H9 (cell line): ENCODE data around the gene PHF12. TPM values are rescaled to one million over a fixed set of nuclear protein-coding genes. Genes with fewer than 3 reads are reported as not detected.

Experiments used
- DNase-seq: peaks from one replicate; pipeline ENCODE4 v3.0.0-alpha.2; 2017
- H2AFZ ChIP-seq: one replicate; pipeline ENCODE4 v1.6.1; 2013; ENCODE audit warnings: mild to moderate bottlenecking, low read length, control low read depth, moderate library complexity
- H2AK5ac ChIP-seq: 2 replicates; pipeline ENCODE4 v1.6.1; 2013; ENCODE audit warnings: low read length, control low read depth, mixed read lengths; ENCODE audit not compliant: insufficient read length
- H2BK120ac ChIP-seq: one replicate; pipeline ENCODE4 v1.6.1; 2013; ENCODE audit warnings: low read depth, mild to moderate bottlenecking, low read length, control low read depth, inconsistent platforms; ENCODE audit not compliant: poor library complexity, severe bottlenecking
- H2BK12ac ChIP-seq: 2 replicates; pipeline ENCODE4 v1.6.1; 2013; ENCODE audit warnings: low read length, control low read depth, mixed read lengths, low read depth; ENCODE audit not compliant: insufficient read length
- H2BK15ac ChIP-seq: 2 replicates; pipeline ENCODE4 v1.6.1; 2013; ENCODE audit warnings: low read depth, low read length, control low read depth
- H2BK20ac ChIP-seq: one replicate; pipeline ENCODE4 v1.6.1; 2013; ENCODE audit warnings: low read depth, mild to moderate bottlenecking, low read length, control low read depth, inconsistent platforms; ENCODE audit not compliant: poor library complexity, severe bottlenecking
- H2BK5ac ChIP-seq: 2 replicates; pipeline ENCODE4 v1.6.1; 2013; ENCODE audit warnings: low read length, control low read depth, mixed read lengths; ENCODE audit not compliant: insufficient read length
- H3K14ac ChIP-seq: 2 replicates; pipeline ENCODE4 v1.6.1; 2013; ENCODE audit warnings: low read length, control low read depth; ENCODE audit not compliant: insufficient read depth
- H3K18ac ChIP-seq: 2 replicates; pipeline ENCODE4 v1.6.1; 2013; ENCODE audit warnings: low read depth, mild to moderate bottlenecking, mixed read lengths, low read length, control low read depth; ENCODE audit not compliant: insufficient read length
- H3K23ac ChIP-seq: 2 replicates; pipeline ENCODE4 v1.6.1; 2013; ENCODE audit warnings: low read length, control low read depth, mixed read lengths, low read depth; ENCODE audit not compliant: insufficient read length
- H3K23me2 ChIP-seq: 2 replicates; pipeline ENCODE4 v1.6.1; 2013; ENCODE audit warnings: low read depth, mild to moderate bottlenecking, mixed read lengths, low read length, control low read depth; ENCODE audit not compliant: insufficient read length, poor library complexity, severe bottlenecking
- H3K27ac ChIP-seq: 2 replicates; pipeline ENCODE4 v1.5.1; 2013; ENCODE audit warnings: low read length, control low read depth, mixed read lengths, low read depth; ENCODE audit not compliant: insufficient read length
- H3K27me3 ChIP-seq: 2 replicates; pipeline ENCODE4 v1.6.1; 2013; ENCODE audit warnings: low read length, control low read depth, inconsistent platforms; ENCODE audit not compliant: insufficient read depth
- H3K4ac ChIP-seq: 2 replicates; pipeline ENCODE4 v1.6.1; 2013; ENCODE audit warnings: low read depth, mild to moderate bottlenecking, control low read depth, inconsistent platforms, low read length, moderate library complexity
- H3K4me1 ChIP-seq: 2 replicates; pipeline ENCODE4 v1.6.1; 2013; ENCODE audit warnings: low read length, control low read depth, inconsistent platforms; ENCODE audit not compliant: insufficient read depth
- H3K4me2 ChIP-seq: 2 replicates; pipeline ENCODE4 v1.6.1; 2013; ENCODE audit warnings: low read length, control low read depth, mixed read lengths; ENCODE audit not compliant: insufficient read length, insufficient read depth
- H3K56ac ChIP-seq: 2 replicates; pipeline ENCODE4 v1.6.1; 2013; ENCODE audit warnings: low read depth, mild to moderate bottlenecking, mixed read lengths, low read length, control low read depth; ENCODE audit not compliant: insufficient read length
- H3K79me1 ChIP-seq: 2 replicates; pipeline ENCODE4 v1.6.1; 2013; ENCODE audit warnings: low read depth, mild to moderate bottlenecking, moderate library complexity, low read length, control low read depth, inconsistent platforms; ENCODE audit not compliant: insufficient read depth, poor library complexity, severe bottlenecking
- H3K79me2 ChIP-seq: 2 replicates; pipeline ENCODE4 v1.6.1; 2013; ENCODE audit warnings: low read length, control low read depth, inconsistent platforms; ENCODE audit not compliant: insufficient read depth
- H3K9ac ChIP-seq: 2 replicates; pipeline ENCODE4 v1.6.1; 2013; ENCODE audit warnings: low read length, control low read depth, mixed read lengths; ENCODE audit not compliant: insufficient read length; ENCODE audit errors: extremely low read depth
- H3K9me3 ChIP-seq: one replicate; pipeline ENCODE4 v1.6.1; 2013; ENCODE audit warnings: low read depth, low read length, inconsistent platforms; ENCODE audit not compliant: control insufficient read depth
- H3T11ph ChIP-seq: one replicate; pipeline ENCODE4 v1.6.1; 2013; ENCODE audit warnings: mild to moderate bottlenecking, low read length, control low read depth, inconsistent platforms
- H4K20me1 ChIP-seq: one replicate; pipeline ENCODE4 v1.6.1; 2013; ENCODE audit not compliant: control insufficient read depth, insufficient read length, insufficient read depth
- H4K5ac ChIP-seq: 2 replicates; pipeline ENCODE4 v1.6.1; 2013; ENCODE audit warnings: low read depth, mild to moderate bottlenecking, mixed read lengths, low read length, control low read depth; ENCODE audit not compliant: insufficient read length
- H4K8ac ChIP-seq: replicated peaks from 2 replicates; pipeline ENCODE4 v1.6.1; 2013; ENCODE audit warnings: low read length, control low read depth, mixed read lengths, low read depth; ENCODE audit not compliant: insufficient read length
- H4K91ac ChIP-seq: 2 replicates; pipeline ENCODE4 v1.6.1; 2013; ENCODE audit warnings: low read depth, mild to moderate bottlenecking, moderate library complexity, mixed read lengths, low read length, control low read depth; ENCODE audit not compliant: insufficient read length
- H3K27ac Mint-ChIP-seq, 3 experiments: 2 replicates in 2 of 3; 3 replicates in 1 of 3; pipeline ENCODE4 v1.8.0; 2020 to 2021; ENCODE audit warnings: mixed read lengths in 3 of 3, mild to moderate bottlenecking in 1 of 3, moderate library complexity in 1 of 3
- H3K27me3 Mint-ChIP-seq: 2 replicates; pipeline ENCODE4 v1.8.0; 2021; ENCODE audit warnings: low read depth, mild to moderate bottlenecking, moderate library complexity, mixed read lengths
- H3K36me3 Mint-ChIP-seq, 3 experiments: 2 replicates in 2 of 3; 3 replicates in 1 of 3; pipeline ENCODE4 v1.8.0; 2020 to 2021; ENCODE audit warnings: low read depth in 3 of 3, mixed read lengths in 3 of 3; ENCODE audit not compliant: insufficient read depth in 1 of 3
- H3K4me1 Mint-ChIP-seq, 2 experiments: 2 replicates each; pipeline ENCODE4 v1.8.0; 2020; ENCODE audit warnings: mixed read lengths in 2 of 2
- H3K4me3 Mint-ChIP-seq, 2 experiments: 2 replicates in 1 of 2; 3 replicates in 1 of 2; pipeline ENCODE4 v1.8.0; 2020 to 2021; ENCODE audit warnings: mild to moderate bottlenecking in 2 of 2, mixed read lengths in 2 of 2, moderate library complexity in 1 of 2
- H3K9me3 Mint-ChIP-seq, 2 experiments: 2 replicates in 1 of 2; 3 replicates in 1 of 2; pipeline ENCODE4 v1.8.0; 2020; ENCODE audit warnings: mild to moderate bottlenecking in 2 of 2, mixed read lengths in 2 of 2, moderate library complexity in 1 of 2
- CTCF ChIP-seq: fragments of 200-600 bp; sonication (generic); conservative IDR thresholded peaks from 3 replicates; pipeline ENCODE4 v1.8.0; 2021; ENCODE audit warnings: antibody characterized with exemption, mild to moderate bottlenecking
- WGBS: extraction: QIAGEN DNeasy Blood & Tissue Kit; methylation state at CpG from one replicate; pipeline ENCODE4 v1.1.7; 2013; ENCODE audit warnings: missing lambda C conversion rate, low lambda C conversion rate, mixed read lengths; ENCODE audit not compliant: insufficient read length; ENCODE audit errors: extremely low coverage; 5-methylcytosine and 5-hydroxymethylcytosine counted together
- total RNA-seq: library from RNA; stranded (reverse); gene quantifications from 2 replicates; pipeline ENCODE4 v1.2.1, GENCODE V29; 2021

PHF12 gene
- total RNA-seq, 1 experiment from 2014 or later: 62.1 TPM

- H2BK120ac ChIP-seq: no peak overlapping the region
- H3K56ac ChIP-seq: no peak overlapping the region
- no peak overlapping the region for H3K23ac ChIP-seq
- no CpG with 5 or more reads among the region's 27 CpGs for WGBS
- H2BK12ac ChIP-seq: no peak overlapping the region
- H3K27me3 Mint-ChIP-seq: peaks cover 2% of the 10 kb centered on the region; the same call in 1 of the 2 replicates
- no peak overlapping the region for H3K4ac ChIP-seq
- no peak overlapping the region for H4K5ac ChIP-seq
- peaks cover 5 to 7% of the 10 kb centered on the region in 2 experiments for H3K4me1 Mint-ChIP-seq
- no peak overlapping the region for H3K4me2 ChIP-seq
- no peaks in the 10 kb centered on the region for H3K9me3 Mint-ChIP-seq
- H3K27ac Mint-ChIP-seq: peak overlapping the region in 1 of 3 experiments; percentile 73; a peak in 1 of 7 replicates
- no peaks in the 10 kb centered on the region for H3K4me1 ChIP-seq
- no peak overlapping the region for H3K4me3 Mint-ChIP-seq
- H3K79me1 ChIP-seq: no peaks in the 10 kb centered on the region
- no peak overlapping the region for H4K8ac ChIP-seq
- peaks cover 21 to 54% (median 52%) of the 10 kb centered on the region in 3 experiments; a peak in 6 of 7 replicates for H3K36me3 Mint-ChIP-seq
- no peak overlapping the region for H3K27ac ChIP-seq
- H3K23me2 ChIP-seq: no peaks in the 10 kb centered on the region
- no peak overlapping the region for H4K91ac ChIP-seq
- H2BK15ac ChIP-seq: no peak overlapping the region
- TF ChIP-seq CTCF: no peak
- DNase-seq: no peak
- H2BK20ac ChIP-seq: no peak overlapping the region
- H3T11ph ChIP-seq: no peak overlapping the region
- H3K9ac ChIP-seq: no peak overlapping the region
- no peak overlapping the region for H3K14ac ChIP-seq
- no peaks in the 10 kb centered on the region for H3K27me3 ChIP-seq
- no peaks in the 10 kb centered on the region for H3K9me3 ChIP-seq
- H3K79me2 ChIP-seq: no peaks in the 10 kb centered on the region
- H3K18ac ChIP-seq: no peak overlapping the region
- H2BK5ac ChIP-seq: no peak overlapping the region
- H4K20me1 ChIP-seq: no peaks in the 10 kb centered on the region
- no peak overlapping the region for H2AFZ ChIP-seq
- no peak overlapping the region for H2AK5ac ChIP-seq
These were observed 67.2 kb downstream of the PHF12 start for GRCh38 chr17:28883967-28884702.
